ENCODE measurements around the gene HS6ST3. TPM values are rescaled to one million over a fixed set of nuclear protein-coding genes. Genes with fewer than 3 reads are reported as not detected.

Gene HS6ST3
- total RNA-seq, 4 donors from 2014 or later, result 0.97 to 2.2 (median 2.0) TPM

GRCh38 chr13:96678801-96679200 is 588.9 kb downstream of the HS6ST3 start:
- TF ChIP-seq, protein P1, sequence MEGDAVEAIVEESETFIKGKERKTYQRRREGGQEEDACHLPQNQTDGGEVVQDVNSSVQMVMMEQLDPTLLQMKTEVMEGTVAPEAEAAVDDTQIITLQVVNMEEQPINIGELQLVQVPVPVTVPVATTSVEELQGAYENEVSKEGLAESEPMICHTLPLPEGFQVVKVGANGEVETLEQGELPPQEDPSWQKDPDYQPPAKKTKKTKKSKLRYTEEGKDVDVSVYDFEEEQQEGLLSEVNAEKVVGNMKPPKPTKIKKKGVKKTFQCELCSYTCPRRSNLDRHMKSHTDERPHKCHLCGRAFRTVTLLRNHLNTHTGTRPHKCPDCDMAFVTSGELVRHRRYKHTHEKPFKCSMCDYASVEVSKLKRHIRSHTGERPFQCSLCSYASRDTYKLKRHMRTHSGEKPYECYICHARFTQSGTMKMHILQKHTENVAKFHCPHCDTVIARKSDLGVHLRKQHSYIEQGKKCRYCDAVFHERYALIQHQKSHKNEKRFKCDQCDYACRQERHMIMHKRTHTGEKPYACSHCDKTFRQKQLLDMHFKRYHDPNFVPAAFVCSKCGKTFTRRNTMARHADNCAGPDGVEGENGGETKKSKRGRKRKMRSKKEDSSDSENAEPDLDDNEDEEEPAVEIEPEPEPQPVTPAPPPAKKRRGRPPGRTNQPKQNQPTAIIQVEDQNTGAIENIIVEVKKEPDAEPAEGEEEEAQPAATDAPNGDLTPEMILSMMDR (IDR thresholded peaks at IDR 0.05 in 4 of 5, conservative IDR thresholded peaks at IDR 0.05 in 1 of 5), result no peak
- no peak for TF ChIP-seq POLR2A (IDR thresholded peaks at IDR 0.05)
- Histone ChIP-seq H3K9me3 (no peaks in the 10 kb centered on the region), H3K27me3 (no peaks in the 10 kb centered on the region), H3K4me3 (no peak overlapping the region), H3K36me3 (no peaks in the 10 kb centered on the region), H3K27ac (no peak overlapping the region), H3K4me1 (no peaks in the 10 kb centered on the region)
- intact Hi-C loops (cut with DNase I; ENCODE audit: low total_unique reads) (no loop called here), in situ Hi-C loops (cut with MboI; ENCODE audit: low sequenced_read_pairs in 4 of 4) (no loop called here)
- ATAC-seq, result no peak
- DNase-seq, result no peak

DNA sequence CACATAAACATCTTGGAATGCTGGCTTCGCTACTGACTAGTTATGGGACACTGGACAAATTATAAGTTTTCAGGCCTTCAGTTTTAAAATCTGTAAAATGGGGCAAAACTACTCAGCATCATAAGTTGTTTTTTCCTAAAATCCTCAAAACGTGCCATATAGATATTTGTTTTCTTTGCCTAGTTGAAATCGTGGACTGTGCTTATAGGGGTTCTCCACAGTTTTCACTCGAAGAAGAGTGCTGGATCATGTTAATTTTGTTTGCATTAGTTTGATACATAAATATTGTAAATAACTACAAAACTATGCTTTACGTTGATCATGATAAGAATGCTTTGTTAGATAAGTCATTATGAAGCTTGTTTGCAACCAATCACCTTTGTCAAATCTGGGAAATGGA is 591.0 kb downstream of the HS6ST3 start:
- no peak for DNase-seq
- H3K27ac ChIP-seq, result no peak overlapping the region
- TF ChIP-seq, protein P1 (IDR thresholded peaks at IDR 0.05 in 4 of 5, conservative IDR thresholded peaks at IDR 0.05 in 1 of 5), result no peak
- no peak for TF ChIP-seq POLR2A (IDR thresholded peaks at IDR 0.05)
- no peak for ATAC-seq
- in situ Hi-C loops (cut with MboI; ENCODE audit: low sequenced_read_pairs in 4 of 4) (no loop called here), intact Hi-C loops (cut with DNase I; ENCODE audit: low total_unique reads) (no loop called here)
- no peaks in the 10 kb centered on the region for H3K9me3 ChIP-seq
- H3K4me1 ChIP-seq, result no peaks in the 10 kb centered on the region
- no peak overlapping the region for H3K4me3 ChIP-seq
- H3K27me3 ChIP-seq, result no peaks in the 10 kb centered on the region
- no peaks in the 10 kb centered on the region for H3K36me3 ChIP-seq

GRCh38 chr13:96681766-96682165 is 591.9 kb downstream of the HS6ST3 start:
- in situ Hi-C loops (cut with MboI; ENCODE audit: low sequenced_read_pairs in 4 of 4) (no loop called here), intact Hi-C loops (cut with DNase I; ENCODE audit: low total_unique reads) (no loop called here)
- no peaks in the 10 kb centered on the region for H3K9me3 ChIP-seq
- H3K4me1 ChIP-seq, result no peaks in the 10 kb centered on the region
- H3K36me3 ChIP-seq, result no peaks in the 10 kb centered on the region
- ATAC-seq (no peak), DNase-seq (no peak)
- TF ChIP-seq POLR2A (IDR thresholded peaks at IDR 0.05), result no peak
- TF ChIP-seq, protein P1 (IDR thresholded peaks at IDR 0.05 in 4 of 5, conservative IDR thresholded peaks at IDR 0.05 in 1 of 5), result no peak
- no peak overlapping the region for H3K4me3 ChIP-seq
- H3K27ac ChIP-seq, result no peak overlapping the region
- no peaks in the 10 kb centered on the region for H3K27me3 ChIP-seq

- Histone ChIP-seq H3K27me3 (no peaks in the 10 kb centered on the region), H3K4me3 (no peak overlapping the region), H3K4me1 (no peaks in the 10 kb centered on the region), H3K36me3 (no peaks in the 10 kb centered on the region), H3K27ac (no peak overlapping the region), H3K9me3 (no peaks in the 10 kb centered on the region)
- in situ Hi-C loops (cut with MboI; ENCODE audit: low sequenced_read_pairs in 4 of 4), result no loop called here
- DNase-seq (no peak), ATAC-seq (no peak)
- intact Hi-C loops (cut with DNase I; ENCODE audit: low total_unique reads), result no loop called here
- no peak for TF ChIP-seq POLR2A (IDR thresholded peaks at IDR 0.05)
- TF ChIP-seq, protein P1 (IDR thresholded peaks at IDR 0.05 in 4 of 5, conservative IDR thresholded peaks at IDR 0.05 in 1 of 5), result no peak
Observed at GRCh38 chr13:96684469-96684868, 594.6 kb downstream of the HS6ST3 start.

DNA sequence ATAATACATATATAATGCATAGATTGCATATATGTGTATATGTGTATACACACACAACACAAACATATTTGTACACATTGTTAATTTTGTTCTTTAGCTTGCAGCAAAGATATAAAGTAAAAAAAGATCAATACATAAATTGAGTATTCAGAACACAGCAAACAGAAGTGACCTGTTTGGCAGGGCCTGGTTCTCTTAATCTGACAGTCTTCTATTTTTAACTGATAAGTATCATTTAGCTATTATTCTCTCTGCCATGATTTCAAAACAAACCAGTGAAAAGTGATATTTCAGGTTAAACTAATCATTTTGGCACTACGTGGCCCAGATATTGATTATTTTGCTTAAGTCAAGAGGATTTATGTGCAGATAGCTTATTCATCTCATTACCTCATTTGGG is 595.0 kb downstream of the HS6ST3 start:
- DNase-seq, result no peak
- no peak for ATAC-seq
- H3K27me3 ChIP-seq, result no peaks in the 10 kb centered on the region
- H3K4me3 ChIP-seq, result no peak overlapping the region
- H3K27ac ChIP-seq, result no peak overlapping the region
- intact Hi-C loops (cut with DNase I; ENCODE audit: low total_unique reads), result no loop called here
- no peaks in the 10 kb centered on the region for H3K4me1 ChIP-seq
- H3K9me3 ChIP-seq, result no peaks in the 10 kb centered on the region
- TF ChIP-seq POLR2A (IDR thresholded peaks at IDR 0.05), result no peak
- TF ChIP-seq, protein P1 (IDR thresholded peaks at IDR 0.05 in 4 of 5, conservative IDR thresholded peaks at IDR 0.05 in 1 of 5), result no peak
- in situ Hi-C loops (cut with MboI; ENCODE audit: low sequenced_read_pairs in 4 of 4), result no loop called here
- H3K36me3 ChIP-seq, result no peaks in the 10 kb centered on the region
